Measurements from ENCODE around the gene NR1I3.

The NR1I3 gene

GRCh38 chr1:161266202-161266601 is 28.2 kb upstream of the NR1I3 start:
- Histone ChIP-seq H3K9me2 (ENCODE audit: low read depth, low read length) (no peaks in the 10 kb centered on the region), H4K20me1 (ENCODE audit: insufficient read depth, low read length) (no peaks in the 10 kb centered on the region), H3K27ac (ENCODE audit: low read depth, low read length, poor library complexity, severe bottlenecking) (no peak overlapping the region), H3K27me3 (ENCODE audit: insufficient read depth, low read length) (peaks cover 7% of the 10 kb centered on the region; the same call in 1 of the 2 replicates), H3K4me1 (ENCODE audit: insufficient read depth, low read length, severe bottlenecking) (peaks cover 8% of the 10 kb centered on the region), H3K9ac (ENCODE audit: low read length) (no peak overlapping the region), H3K79me2 (ENCODE audit: insufficient read depth, low read length) (no peaks in the 10 kb centered on the region), H3K9me3 (ENCODE audit: low read length) (no peaks in the 10 kb centered on the region), H2AFZ (ENCODE audit: low read length) (no peak overlapping the region), H3K4me2 (ENCODE audit: low read length) (no peak overlapping the region), H3K36me3 (ENCODE audit: insufficient read depth, low read length) (no peaks in the 10 kb centered on the region), H3K4me3 (ENCODE audit: low read depth, low read length, poor library complexity, severe bottlenecking) (no peak overlapping the region), H3F3A (ENCODE audit: insufficient read depth, low read length) (no peaks in the 10 kb centered on the region)
- TF ChIP-seq EZH2 (IDR thresholded peaks at IDR 0.05; ENCODE audit: borderline replicate concordance, low read length) (no peak), CTCF (IDR thresholded peaks at IDR 0.05; ENCODE audit: low read length) (no peak)

- TF ChIP-seq CTCF (IDR thresholded peaks at IDR 0.05; ENCODE audit: low read length) = no peak
- TF ChIP-seq EZH2 (IDR thresholded peaks at IDR 0.05; ENCODE audit: borderline replicate concordance, low read length) = no peak
- H2AFZ ChIP-seq (ENCODE audit: low read length) = no peak overlapping the region
Observed at GRCh38 chr1:161265305-161265704, 27.3 kb upstream of the NR1I3 start.

DNA sequence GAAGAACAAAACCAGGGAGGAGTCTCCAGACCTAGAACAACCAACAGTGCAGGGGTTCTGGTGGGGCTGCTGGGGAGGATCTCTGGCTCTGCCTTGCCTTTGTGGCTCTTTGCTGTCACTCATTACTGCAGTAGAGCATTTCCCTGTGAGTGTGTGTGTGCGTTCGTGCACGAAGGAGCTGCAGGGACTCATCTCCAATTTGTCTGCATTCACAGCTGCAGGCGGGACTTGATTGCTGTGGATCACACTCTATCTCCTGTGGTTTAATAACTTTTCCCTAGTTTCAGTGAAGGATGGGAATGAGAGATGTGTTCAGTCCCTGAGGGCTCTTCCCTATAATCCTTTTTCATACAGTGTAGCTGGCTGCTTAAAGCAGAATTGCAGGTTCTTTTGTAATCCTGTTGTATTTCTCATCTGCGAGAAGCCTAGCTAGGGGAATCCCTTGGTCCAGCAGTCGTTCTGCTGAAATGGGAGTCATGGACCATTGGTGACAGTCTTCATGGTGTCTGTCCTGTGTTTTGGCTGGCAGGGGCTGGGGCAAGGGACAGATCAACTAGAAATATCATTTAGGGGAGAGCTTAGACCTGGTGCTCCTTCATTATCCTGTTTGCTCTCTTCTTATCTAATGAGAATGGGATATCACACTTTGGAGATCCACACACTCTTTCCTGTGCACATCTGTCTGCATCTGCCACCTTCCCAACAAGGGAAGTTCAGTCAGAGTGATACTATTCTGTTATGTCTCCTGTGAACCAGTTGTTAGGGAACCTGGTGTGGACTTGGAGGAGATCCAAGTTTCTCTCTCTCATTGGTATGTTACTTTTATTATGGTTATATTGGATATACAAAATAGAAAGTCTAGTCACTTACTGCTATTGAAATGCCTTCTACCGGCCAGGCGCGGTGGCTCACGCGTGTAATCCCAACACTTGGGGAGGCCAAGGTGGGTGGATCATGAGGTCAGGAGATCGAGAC is 23.5 kb upstream of the NR1I3 start:
- no peak overlapping the region for H3K27ac ChIP-seq (ENCODE audit: low read depth, low read length, poor library complexity, severe bottlenecking)
- H3K4me2 ChIP-seq (ENCODE audit: low read length) = peak overlapping the region; percentile 22; the same call in 1 of the 2 replicates

More at GRCh38 chr1:161265305-161265704, 27.3 kb upstream of the NR1I3 start:
- no peaks in the 10 kb centered on the region for H3K9me2 ChIP-seq (ENCODE audit: low read depth, low read length)
- no peaks in the 10 kb centered on the region for H3F3A ChIP-seq (ENCODE audit: insufficient read depth, low read length)
- no peaks in the 10 kb centered on the region for H3K79me2 ChIP-seq (ENCODE audit: insufficient read depth, low read length)
- H3K27me3 ChIP-seq (ENCODE audit: insufficient read depth, low read length) = peaks cover 9% of the 10 kb centered on the region
- H3K36me3 ChIP-seq (ENCODE audit: insufficient read depth, low read length) = no peaks in the 10 kb centered on the region
- H3K27ac ChIP-seq (ENCODE audit: low read depth, low read length, poor library complexity, severe bottlenecking) = no peak overlapping the region
- no peak overlapping the region for H3K4me2 ChIP-seq (ENCODE audit: low read length)
- H3K4me1 ChIP-seq (ENCODE audit: insufficient read depth, low read length, severe bottlenecking) = peaks cover 17% of the 10 kb centered on the region
- H4K20me1 ChIP-seq (ENCODE audit: insufficient read depth, low read length) = no peaks in the 10 kb centered on the region
- no peak overlapping the region for H3K4me3 ChIP-seq (ENCODE audit: low read depth, low read length, poor library complexity, severe bottlenecking)
- H3K9me3 ChIP-seq (ENCODE audit: low read length) = no peaks in the 10 kb centered on the region
- no peak overlapping the region for H3K9ac ChIP-seq (ENCODE audit: low read length)

More for the DNA sequence above, 23.5 kb upstream of the NR1I3 start:
- peaks cover 30% of the 10 kb centered on the region for H3K4me1 ChIP-seq (ENCODE audit: insufficient read depth, low read length, severe bottlenecking)
- H3K27me3 ChIP-seq (ENCODE audit: insufficient read depth, low read length) = peaks cover 12% of the 10 kb centered on the region
- no peaks in the 10 kb centered on the region for H3K9me2 ChIP-seq (ENCODE audit: low read depth, low read length)
- H3K9ac ChIP-seq (ENCODE audit: low read length) = no peak overlapping the region
- H3K79me2 ChIP-seq (ENCODE audit: insufficient read depth, low read length) = no peaks in the 10 kb centered on the region
- no peaks in the 10 kb centered on the region for H3F3A ChIP-seq (ENCODE audit: insufficient read depth, low read length)
- H4K20me1 ChIP-seq (ENCODE audit: insufficient read depth, low read length) = no peaks in the 10 kb centered on the region
- no peaks in the 10 kb centered on the region for H3K36me3 ChIP-seq (ENCODE audit: insufficient read depth, low read length)
- H2AFZ ChIP-seq (ENCODE audit: low read length) = no peak overlapping the region
- H3K9me3 ChIP-seq (ENCODE audit: low read length) = no peaks in the 10 kb centered on the region; the same call in 1 of the 2 replicates
- TF ChIP-seq CTCF (IDR thresholded peaks at IDR 0.05; ENCODE audit: low read length) = no peak
- no peak for TF ChIP-seq EZH2 (IDR thresholded peaks at IDR 0.05; ENCODE audit: borderline replicate concordance, low read length)
- no peak overlapping the region for H3K4me3 ChIP-seq (ENCODE audit: low read depth, low read length, poor library complexity, severe bottlenecking)
